ENCODE results near the gene DNM3. TPM values are rescaled to one million over a fixed set of nuclear protein-coding genes. Genes with fewer than 3 reads are reported as not detected.

DNM3 gene
- total and polyA plus RNA-seq, 2 of the 8 experiments (the other 6 are each of a cell fraction or from before 2014, with no cell fraction given), result 2.0 to 8.5 TPM

DNA sequence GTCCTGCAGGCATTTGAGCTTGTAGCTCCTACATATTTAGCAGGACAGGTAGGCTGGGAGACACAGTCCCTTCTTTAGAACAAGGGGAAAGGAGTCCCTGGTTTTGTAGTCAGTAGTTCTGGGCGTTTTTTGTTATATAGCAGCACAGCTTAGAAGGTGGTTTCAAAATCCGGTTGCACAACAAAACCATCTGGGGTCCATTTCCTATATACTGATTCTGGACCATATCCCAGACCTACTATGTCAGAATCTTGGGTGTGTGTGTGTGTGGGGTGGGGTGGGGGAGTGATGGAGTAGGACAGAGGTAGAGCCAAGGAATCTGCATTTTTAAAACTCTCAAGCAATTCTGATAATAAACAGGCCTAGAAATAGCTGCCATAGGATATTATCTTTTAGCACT, 38.3 kb upstream of the DNM3 start:
- Histone ChIP-seq H3K27ac (ENCODE audit: low read depth, low read length) (no peak overlapping the region), H3K27me3 (replicated peaks in 1 of 4; ENCODE audit: control insufficient read depth in 3 of 4, extremely low read depth in 1 of 4, insufficient read depth in 3 of 4, low read length in 3 of 4) (no peaks in the 10 kb centered on the region), H3K56ac (replicated peaks; ENCODE audit: insufficient read length, low read depth, low read length) (no peak overlapping the region), H4K20me1 (replicated peaks in 1 of 2; ENCODE audit: control insufficient read depth in 1 of 2, insufficient read depth in 2 of 2, low read length in 2 of 2) (no peaks in the 10 kb centered on the region), H3K79me1 (ENCODE audit: low read depth, low read length) (no peaks in the 10 kb centered on the region), H2BK5ac (ENCODE audit: low read depth, low read length) (no peak overlapping the region), H3K14ac (ENCODE audit: insufficient read length) (no peak overlapping the region), H2BK15ac (ENCODE audit: low read length) (no peak overlapping the region), H2AFZ (ENCODE audit: low read length) (no peak overlapping the region), H3K23ac (ENCODE audit: insufficient read length) (no peak overlapping the region), H3K36me3 (ENCODE audit: control insufficient read depth in 2 of 4, insufficient read depth in 4 of 4, low read length in 3 of 4) (no peaks in the 10 kb centered on the region), H3K79me2 (ENCODE audit: control insufficient read depth in 1 of 2, insufficient read depth in 2 of 2, low read length in 2 of 2) (no peaks in the 10 kb centered on the region), H2AK5ac (ENCODE audit: low read depth, low read length) (no peak overlapping the region), H3K9me3 (ENCODE audit: insufficient read depth in 2 of 2, low read depth in 1 of 2, low read length in 1 of 2) (no peaks in the 10 kb centered on the region), H3K4me1 (replicated peaks in 1 of 4; ENCODE audit: control insufficient read depth in 3 of 4, insufficient read depth in 4 of 4, low read length in 3 of 4) (peaks cover 0 to 11% (median 5%) of the 10 kb centered on the region in 4 experiments; a peak in 3 of 7 replicates), H3K23me2 (ENCODE audit: low read depth, low read length) (no peaks in the 10 kb centered on the region), H3K9ac (replicated peaks in 1 of 4; ENCODE audit: extremely low read depth in 1 of 4, low read depth in 3 of 4, low read length in 3 of 4) (no peak overlapping the region), H2BK20ac (ENCODE audit: low read length) (peak overlapping the region; percentile 72; the same call in 1 of the 2 replicates), H2BK12ac (ENCODE audit: low read depth, low read length) (no peak overlapping the region), H4K5ac (ENCODE audit: insufficient read length, low read depth, low read length) (no peak overlapping the region), H2BK120ac (replicated peaks; ENCODE audit: low read depth, low read length) (no peak overlapping the region), H4K8ac (ENCODE audit: extremely low read depth, insufficient read depth, low read length) (no peak overlapping the region), H4K91ac (replicated peaks; ENCODE audit: insufficient read length, low read length) (peak overlapping the region; percentile 75), H3K4me3 (ENCODE audit: extremely low read depth in 1 of 4, insufficient read depth in 2 of 4, low read depth in 3 of 4, low read length in 4 of 4) (no peak overlapping the region), H3K4ac (replicated peaks; ENCODE audit: insufficient read length, low read depth, low read length) (no peak overlapping the region), H3K18ac (ENCODE audit: extremely low read depth, low read length) (no peak overlapping the region), H3K4me2 (ENCODE audit: insufficient read depth in 1 of 2, low read depth in 2 of 2, low read length in 2 of 2) (no peak overlapping the region)
- DNase-seq (ENCODE audit: low read depth in 1 of 2, low spot score in 2 of 2) (no peak), FAIRE-seq (no peak)
- ChIA-PET CTCF (ENCODE audit: partially characterized antibody) (interaction anchor here (0.6 to 16.4 kb wide), 28 partner anchors 7 to 630 kb away, joined by 3 to 694 read pairs (median 9); partner anchors contain the start of gene DNM3), POLR2A (ENCODE audit: partially characterized antibody) (no interaction called here)
- TF ChIP-seq SIN3A (conservative IDR thresholded peaks at IDR 0.05 in 1 of 2, IDR thresholded peaks at IDR 0.05 in 1 of 2; ENCODE audit: low read depth in 1 of 2, low read length in 2 of 2) (no peak), KDM1A (IDR thresholded peaks at IDR 0.05; ENCODE audit: borderline replicate concordance, low read length) (no peak), CREB1 (IDR thresholded peaks at IDR 0.05) (no peak), KDM4A (IDR thresholded peaks at IDR 0.05; ENCODE audit: low read depth, low read length, severe bottlenecking) (no peak), HDAC2 (IDR thresholded peaks at IDR 0.05; ENCODE audit: borderline replicate concordance in 1 of 2, low read depth in 2 of 2, low read length in 2 of 2) (no peak), RBBP5 (IDR thresholded peaks at IDR 0.05; ENCODE audit: borderline replicate concordance, low read depth, low read length) (no peak), CHD2 (IDR thresholded peaks at IDR 0.05; ENCODE audit: low read length) (no peak), BRCA1 (IDR thresholded peaks at IDR 0.05; ENCODE audit: low read depth, low read length) (no peak), RFX5 (IDR thresholded peaks at IDR 0.05; ENCODE audit: borderline replicate concordance, low read depth, low read length) (no peak), CEBPB (IDR thresholded peaks at IDR 0.05; ENCODE audit: low read depth, low read length) (no peak), EZH2 (IDR thresholded peaks at IDR 0.05; ENCODE audit: low read depth, low read length, severe bottlenecking) (no peak)
- 79% methylated on average over 2 of the region's 2 CpGs; no CpG with 5 or more reads in 1 of the 2 experiments for WGBS, 2 experiments (ENCODE audit: extremely low coverage in 1 of 2, insufficient coverage in 1 of 2, insufficient read length in 1 of 2, insufficient replicate concordance in 2 of 2, low coverage in 1 of 2, low lambda C conversion rate in 2 of 2, missing lambda C conversion rate in 1 of 2)

All from H1 (cell line).